Inferior parietal cortex (tissue), 1 donor: ENCODE results near the gene PKHD1.

ENCODE experiments used
- DNase-seq: peaks from one replicate; pipeline ENCODE4 v3.0.0-alpha.2; 2016; ENCODE audit errors: extremely low spot score

PKHD1 gene

DNA sequence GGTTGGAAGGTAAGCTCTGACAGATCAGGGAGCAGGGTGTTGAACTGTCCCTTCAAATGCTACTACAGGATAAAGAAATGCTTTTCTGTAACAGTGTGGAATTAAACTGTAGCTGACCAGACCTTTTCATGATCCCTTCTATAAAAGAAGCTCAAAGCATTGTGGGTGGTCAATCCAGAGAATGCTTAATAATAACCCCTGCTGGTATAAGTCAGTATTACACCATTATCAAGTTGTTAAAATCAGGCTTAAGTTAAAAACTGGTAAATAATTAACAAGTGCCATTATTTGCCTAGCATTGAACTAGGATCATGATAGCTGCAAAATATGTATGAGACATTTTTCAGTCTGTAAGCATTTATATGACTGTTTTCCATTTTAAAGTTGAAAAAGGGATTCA is 468.9 kb downstream of the PKHD1 start:
- no peak for DNase-seq

DNA sequence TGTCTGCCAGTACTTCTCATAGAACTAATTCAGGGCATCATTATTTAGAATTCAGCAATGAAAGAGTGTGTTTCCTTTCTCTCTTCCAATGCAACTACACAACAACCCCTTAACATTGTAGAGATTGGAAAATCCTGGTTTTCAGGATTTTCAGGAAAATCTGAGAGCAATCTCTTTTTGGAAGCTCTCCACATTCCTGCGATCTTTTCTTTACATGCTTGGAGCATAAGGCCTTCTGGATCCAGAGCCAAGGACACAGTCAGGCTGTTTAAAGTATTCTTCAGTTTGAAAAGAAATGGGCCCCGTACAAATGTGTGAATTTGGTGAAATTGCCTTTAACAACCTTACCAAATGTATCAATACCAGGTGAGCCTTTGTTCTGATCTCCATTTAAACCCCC is 469.7 kb downstream of the PKHD1 start:
- no peak for DNase-seq

DNA sequence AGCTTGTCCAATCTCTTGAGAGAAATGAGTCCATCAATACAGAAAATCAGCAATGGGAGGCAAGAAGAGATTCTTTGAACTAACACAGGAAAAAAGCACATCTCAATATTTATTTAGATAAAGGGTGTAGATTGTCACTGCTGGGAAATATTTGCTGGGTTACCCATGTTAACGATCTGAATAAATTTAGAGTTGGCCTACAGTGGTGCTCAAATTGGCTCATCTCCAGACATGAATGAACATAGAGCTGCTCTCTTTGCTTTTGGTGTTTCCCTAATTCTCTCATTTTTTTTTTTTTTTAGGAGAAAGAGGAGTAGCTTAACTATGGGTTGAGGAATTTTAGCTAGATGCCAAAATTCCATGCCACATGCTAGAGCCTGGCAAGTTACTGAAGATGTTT is 471.2 kb downstream of the PKHD1 start:
- no peak for DNase-seq

DNA sequence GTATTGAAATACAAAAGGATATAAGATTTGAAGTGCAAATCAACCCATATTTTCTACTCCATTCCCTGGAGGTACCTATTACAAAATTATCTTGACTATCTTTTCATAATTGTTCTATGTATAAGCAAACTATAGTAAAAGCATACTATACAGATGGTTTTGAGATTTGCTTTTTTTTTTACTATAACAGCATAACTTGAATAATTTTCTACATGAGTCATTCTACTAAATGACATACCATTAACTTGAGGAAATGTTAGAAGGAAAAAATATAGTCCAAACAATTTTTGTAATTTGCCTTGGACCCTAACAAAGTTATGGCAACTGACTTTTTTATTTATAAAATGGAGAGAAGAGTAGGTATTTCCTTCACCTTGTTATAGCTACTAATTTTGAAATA is 472.7 kb downstream of the PKHD1 start:
- no peak for DNase-seq

DNA sequence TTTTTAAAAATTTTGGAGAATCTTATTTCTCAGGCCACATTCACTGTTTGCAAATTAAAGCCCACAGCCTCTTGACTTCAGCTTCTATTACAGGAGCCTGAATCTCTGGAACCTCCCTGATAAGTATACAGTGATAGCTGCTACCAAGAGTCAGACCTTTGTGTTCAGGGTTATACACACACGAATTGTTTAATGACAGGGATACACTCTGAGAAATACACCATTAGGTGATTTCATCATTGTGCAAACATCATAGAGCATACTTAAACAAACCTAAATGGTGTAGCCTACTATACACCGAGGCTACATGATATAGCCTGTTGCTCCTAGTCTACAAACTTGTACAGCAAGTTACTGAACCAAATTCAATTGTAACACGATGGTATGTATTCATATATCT is 473.9 kb downstream of the PKHD1 start:
- no peak for DNase-seq

DNA sequence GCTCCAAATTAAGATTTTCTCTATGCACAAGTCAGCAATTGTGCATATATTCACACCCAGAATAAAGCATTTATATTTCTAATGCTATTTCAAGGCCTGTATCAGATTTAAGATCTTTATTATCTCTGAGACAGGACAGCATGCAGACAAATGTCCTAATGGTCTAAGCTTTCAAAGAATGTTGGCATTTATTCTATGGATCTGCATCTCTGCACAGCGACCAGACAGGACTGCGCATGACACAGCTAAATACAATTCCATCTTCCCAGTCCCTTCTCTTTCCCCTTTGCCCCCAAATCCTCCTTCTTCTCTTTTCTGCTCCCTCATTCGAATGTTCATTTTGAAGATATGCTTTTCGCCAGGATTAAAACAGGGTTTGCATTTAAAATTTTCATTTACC is 478.5 kb downstream of the PKHD1 start:
- no peak for DNase-seq

DNA sequence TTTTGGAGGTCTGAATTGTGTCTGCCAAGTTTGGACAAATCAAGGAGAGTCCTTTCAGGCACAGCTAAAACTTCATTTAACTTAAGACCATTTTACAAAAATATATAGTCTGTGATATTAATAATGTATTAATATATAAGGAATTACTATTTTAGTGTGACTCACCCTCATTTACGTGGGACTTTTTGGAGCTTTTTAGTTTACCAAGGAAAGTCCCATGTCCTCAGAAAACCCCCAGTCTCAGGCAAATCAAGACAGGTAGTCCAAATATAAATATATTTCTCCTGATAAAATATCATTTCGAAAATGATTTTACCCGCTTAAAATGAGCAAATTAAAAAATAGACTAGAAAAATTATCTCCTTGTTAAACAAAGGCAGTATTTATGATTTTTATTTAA is 479.0 kb downstream of the PKHD1 start:
- no peak for DNase-seq

DNA sequence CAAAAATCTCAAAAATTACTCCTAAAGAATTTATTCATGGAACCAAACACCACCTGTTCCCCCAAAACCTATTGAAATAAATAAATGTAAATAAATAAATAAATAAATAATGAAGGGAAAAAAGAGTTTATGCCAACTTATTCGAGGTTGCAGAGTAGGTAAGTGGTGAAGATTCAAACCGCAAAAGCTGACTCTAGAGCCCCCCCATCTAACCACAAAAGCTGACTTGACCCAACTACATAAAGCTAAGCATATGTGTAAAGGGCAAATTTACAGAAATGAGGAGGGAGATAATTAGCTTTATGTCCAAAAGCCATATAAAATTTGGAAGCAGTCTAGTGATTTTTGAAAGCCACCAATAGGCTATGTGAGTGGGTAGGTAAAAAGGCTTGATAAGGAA is 486.9 kb downstream of the PKHD1 start:
- no peak for DNase-seq

DNA sequence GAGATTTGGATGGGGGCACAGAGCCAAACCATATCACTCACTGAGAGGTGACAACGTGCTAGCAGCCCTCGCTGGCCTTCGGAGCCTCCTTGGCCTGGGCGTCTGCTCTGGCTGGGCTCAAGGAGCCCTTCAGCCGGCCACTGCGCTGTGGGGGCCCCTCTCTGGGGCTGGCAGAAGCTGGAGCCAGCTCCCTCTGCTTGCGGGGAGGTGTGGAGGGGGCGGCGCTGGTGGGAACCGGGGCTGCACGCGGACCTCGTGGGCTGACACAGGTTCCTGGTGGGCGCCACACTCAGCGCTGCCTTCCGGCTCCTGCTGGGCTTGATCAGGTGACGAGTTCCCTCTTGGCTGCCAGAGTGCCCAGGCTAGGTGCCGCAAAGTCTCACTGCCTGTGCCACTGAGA is 489.2 kb downstream of the PKHD1 start:
- no peak for DNase-seq

DNA sequence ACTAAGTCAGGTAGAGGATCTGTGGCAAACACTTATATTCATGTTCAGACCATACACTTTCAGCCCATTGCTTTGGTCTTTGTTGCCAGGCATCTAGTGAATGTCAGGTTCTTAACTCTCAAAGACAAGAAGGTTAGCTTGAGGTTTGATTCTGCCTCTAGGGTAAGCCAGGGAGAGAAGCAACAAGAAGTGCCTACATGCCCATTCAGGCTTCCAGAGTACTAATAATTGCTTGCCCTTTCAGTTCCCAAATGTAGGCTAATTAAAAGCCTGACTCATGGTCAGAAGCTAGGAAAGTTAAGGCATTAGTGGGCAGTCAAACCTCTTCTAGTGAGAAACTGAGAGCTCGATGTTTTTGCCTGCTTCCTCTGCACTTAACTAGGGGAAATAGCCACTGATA is 492.4 kb downstream of the PKHD1 start:
- DNase-seq, result no peak

DNA sequence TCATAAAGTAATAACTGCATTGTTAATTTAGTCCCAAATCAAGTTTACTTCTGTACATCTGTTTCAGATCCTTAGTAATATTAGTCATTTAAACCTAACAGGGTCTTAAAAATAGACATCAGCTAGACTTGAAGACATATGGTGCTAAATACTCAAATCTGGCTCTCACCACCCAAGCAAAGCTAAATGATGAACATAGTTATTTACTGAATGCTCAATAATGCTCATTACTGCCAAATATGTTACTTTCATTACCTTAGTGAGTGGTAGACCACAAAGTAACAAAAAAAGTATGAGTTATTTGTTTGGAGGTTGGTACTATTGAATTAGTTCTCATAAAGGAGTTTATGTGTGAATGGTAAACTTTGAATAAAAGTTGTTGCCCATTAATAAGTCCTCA is 502.1 kb downstream of the PKHD1 start:
- no peak for DNase-seq

DNA sequence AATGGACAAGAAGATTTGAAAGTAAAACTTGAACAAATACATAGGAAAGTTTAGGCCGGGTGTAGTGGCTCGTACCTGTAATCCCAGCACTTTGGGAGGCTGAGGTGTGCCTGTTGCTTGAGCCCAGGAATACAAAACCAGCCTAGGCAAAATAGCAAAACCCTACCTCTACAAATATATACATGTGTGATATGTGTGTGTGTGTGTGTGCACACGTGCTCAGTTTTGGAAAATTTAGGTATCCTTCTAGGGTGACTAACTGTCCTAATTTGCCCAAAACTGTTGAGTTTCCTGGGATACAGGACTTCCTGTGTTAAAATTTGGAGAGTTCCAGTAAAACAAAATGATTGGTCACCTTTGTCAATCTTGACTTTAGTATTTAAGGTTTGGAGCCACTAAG is 503.2 kb downstream of the PKHD1 start:
- no peak for DNase-seq

DNA sequence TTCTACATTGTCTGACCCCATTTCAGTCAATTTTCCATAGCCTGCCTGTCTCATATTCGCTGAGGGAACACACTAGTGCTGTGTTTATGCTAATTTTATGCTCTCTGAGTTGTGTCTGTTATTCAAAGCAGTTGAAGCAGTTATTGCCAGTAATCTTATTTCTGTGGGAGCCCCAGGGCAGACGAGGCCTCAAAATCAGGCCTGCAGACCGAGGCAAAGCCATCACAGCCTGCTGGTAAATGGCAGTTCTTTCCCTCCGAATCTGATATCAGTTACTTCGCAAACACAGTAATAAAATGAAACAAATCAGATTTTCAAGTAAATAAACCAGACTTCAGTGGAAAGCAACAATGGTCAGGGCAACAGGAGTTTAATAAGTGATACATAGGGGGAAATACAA is 508.4 kb downstream of the PKHD1 start:
- no peak for DNase-seq

DNA sequence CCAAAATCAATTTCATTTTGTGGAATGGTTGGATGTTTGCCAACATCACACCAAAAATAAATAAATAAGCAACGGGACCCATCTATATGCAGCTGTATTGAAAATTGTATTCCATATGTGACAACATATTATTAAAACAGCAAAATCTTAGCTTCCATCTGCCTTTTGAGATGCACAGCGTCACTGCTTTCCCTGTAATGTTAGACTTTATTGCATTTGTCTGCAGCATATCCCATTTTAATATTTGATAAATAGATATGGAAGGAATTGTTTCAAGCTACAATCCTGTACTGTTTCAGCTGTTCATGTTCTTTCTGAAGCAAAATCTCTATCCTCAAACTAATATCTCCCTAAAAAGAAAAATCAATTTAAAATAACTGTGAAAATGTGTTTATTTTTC is 509.1 kb downstream of the PKHD1 start:
- DNase-seq, result no peak

DNA sequence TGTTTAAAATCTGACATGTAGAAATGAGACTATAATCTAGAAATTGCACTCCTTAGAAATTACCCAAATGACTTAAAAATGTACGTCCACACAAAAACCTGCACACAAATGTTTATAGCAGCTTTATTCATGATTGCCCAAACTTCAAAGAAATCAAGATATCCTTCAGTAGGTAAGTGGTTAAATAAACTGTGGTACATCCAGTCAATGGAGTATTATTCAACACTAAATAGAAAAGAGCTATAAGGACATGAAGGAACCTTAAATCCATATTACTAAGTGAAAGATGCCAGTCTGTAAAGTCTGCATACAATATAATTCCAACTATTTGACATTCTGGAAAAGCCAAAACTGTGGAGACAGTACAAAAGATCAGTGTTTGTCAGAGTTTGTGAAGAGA is 513.4 kb downstream of the PKHD1 start:
- no peak for DNase-seq

DNA sequence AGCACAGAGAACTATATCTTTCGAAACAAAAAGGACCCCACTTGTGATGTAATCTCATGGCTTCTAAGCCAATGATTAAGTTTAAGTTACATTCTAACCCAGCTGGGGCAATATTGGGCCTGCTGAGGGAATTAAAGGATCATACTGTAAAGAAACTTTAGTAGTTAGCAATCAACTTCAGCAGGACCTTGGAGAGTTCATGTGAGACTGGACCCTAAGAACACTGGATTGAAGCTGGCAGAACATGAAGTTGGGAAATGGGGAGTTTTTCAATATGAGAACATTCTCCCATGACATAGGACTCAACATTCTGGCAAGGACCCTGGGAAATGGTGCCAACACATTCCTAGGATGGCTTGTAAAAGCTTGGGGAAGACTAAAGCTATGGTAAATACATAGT is 516.2 kb downstream of the PKHD1 start:
- DNase-seq, result no peak

DNA sequence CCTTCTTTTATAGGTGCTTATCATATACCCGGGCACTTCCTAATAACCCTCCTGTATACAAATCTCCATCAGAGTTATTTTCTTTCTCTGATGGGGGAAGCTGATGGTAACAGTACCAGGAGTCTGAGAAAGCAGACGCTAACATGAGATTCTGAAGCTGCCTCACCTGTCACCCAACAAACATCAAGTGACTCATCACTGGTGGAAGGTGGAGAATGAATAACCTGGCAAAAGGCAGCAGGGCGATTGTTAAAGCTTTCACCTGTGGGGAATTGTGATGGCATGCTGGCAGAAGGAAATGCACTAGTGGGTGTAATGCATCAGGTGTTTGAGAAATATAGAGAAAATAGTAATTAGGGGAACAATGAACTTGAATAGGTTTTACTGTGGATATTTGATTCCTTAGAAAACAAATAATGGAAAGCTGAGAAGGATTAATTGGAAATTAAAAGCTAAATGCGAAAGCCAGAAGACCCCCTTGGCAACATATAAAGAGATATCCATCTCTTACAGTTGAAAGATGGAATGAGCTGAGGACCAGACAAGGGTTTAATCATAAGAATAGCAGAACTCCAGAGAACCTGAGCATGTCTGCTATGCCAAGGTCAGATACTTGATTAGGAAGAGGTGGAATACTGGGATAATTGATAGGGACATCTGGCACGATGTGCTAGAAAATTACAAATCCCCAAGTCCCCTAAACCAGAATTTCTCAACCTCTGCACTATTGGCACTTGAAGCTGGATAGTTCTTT is 517.1 kb downstream of the PKHD1 start:
- no peak for DNase-seq

DNA sequence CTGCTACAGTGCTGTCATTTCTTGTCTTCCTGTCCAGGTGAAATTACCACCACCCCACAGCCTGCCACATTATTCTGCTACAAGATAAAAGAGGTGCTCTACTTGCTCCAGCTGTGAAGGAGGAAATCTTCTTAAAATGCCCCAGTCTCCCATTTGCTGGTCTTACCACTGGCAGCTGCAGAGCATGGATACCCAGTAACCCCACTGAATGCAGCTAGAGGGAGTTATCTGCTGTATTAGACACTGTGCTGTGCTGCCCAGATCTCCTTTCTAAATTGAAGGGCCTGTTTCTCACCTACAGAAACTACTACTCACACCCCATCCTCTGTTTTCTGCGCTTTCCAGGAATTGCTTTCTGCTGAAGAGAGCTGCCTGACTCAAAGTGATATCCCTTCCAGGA is 517.8 kb downstream of the PKHD1 start:
- no peak for DNase-seq

DNA sequence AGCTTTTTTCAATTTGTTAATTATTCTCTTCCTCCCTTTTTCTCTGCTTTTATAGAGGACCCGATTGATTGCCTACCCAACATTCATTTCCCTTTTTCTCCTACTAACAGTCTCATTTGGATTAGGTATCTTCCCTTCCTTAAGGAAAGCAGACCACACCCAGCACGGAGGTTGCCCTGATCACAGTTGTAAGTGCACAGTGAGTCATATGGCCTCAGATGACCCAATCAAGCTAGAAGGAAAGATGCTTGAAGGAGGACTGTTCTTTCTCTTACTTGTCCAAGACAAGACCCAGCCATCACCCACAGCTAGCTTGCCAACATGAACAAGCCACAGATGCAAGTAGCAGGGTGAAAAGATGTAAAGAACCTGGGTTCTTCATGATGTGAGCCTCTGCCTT is 518.6 kb downstream of the PKHD1 start:
- no peak for DNase-seq

DNA sequence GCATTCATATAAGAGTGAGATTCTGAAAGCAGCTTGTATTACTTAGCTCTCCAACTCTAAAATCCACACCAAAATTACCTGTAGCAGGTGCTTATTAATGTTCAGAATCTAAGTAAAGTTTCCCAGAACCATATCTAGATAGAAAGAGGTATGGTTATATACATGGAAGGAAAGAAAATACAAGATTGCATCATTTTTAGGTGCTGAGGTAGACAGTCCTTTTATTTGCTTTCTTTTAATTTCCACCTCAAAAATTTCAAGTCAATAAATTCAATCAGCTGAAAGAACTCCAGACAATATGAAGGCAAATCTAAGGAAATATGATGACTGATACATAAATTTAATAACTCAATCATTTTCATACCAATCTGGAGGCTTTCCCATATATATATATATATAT is 521.9 kb downstream of the PKHD1 start:
- DNase-seq, result no peak
